ENCODE results near the gene CCNK. TPM values are rescaled to one million over a fixed set of nuclear protein-coding genes. Genes with fewer than 3 reads are reported as not detected.

The CCNK gene
- total RNA-seq, 1 donor from 2014 or later: 19.8 TPM

DNA sequence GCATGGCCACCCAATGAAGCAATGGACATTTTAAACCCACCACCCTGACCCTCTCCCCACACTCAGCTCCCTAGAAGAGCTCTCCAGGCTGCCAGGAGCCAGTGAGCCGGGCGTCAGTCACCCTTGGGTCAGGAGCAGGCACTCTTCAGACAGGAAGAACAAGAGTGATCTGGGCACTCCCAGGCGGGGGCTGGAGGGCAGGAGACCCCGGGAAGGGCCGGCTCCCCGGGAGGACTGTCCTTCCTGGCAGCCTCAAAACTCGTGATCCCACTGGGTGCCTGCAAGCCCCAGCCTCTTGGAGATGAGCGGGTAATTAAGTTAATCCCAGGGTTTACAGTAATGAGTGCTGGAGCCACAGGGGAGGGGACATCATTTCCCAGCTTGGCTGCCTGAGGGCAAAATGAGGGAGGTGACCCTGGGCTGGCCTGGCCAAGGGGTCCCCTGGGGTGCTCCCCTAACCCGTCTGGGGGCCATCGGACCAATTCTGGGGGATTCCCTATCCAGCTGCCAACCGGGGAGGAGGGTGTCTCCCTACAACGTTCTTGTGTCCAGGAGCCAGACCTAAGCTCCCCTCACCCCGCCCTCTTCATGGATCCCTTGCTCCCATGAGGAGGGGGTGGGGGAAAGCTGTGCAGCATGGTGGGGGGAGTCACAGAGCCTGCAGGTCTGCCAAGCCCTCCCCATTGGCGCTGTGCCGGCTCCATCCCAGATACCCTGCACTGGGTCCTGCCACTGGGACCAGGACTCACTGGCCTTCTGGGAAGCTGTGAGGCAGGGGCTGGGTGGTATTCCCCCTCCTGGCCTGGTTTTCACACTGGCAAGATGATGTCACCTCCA is 59.2 kb downstream of the CCNK start:
- Histone ChIP-seq H3K27me3 (ENCODE audit: control insufficient read depth in 3 of 3, insufficient read depth in 3 of 3, low read length in 3 of 3) (peaks cover 0 to 3% (median 0%) of the 10 kb centered on the region in 3 donors), H3K36me3 (ENCODE audit: control insufficient read depth in 3 of 3, insufficient read depth in 3 of 3, low read length in 3 of 3) (no peaks in the 10 kb centered on the region), H3K9me3 (ENCODE audit: control insufficient read depth in 3 of 3, low read length in 3 of 3) (no peaks in the 10 kb centered on the region), H3K9ac (ENCODE audit: low read depth in 1 of 3, low read length in 3 of 3) (no peak overlapping the region), H3K4me1 (ENCODE audit: control insufficient read depth in 3 of 3, insufficient read depth in 3 of 3, low read length in 3 of 3) (peaks cover 0 to 29% (median 13%) of the 10 kb centered on the region in 3 donors), H3K27ac (ENCODE audit: low read depth, low read length) (peak overlapping the region; percentile 19), H3K4me3 (ENCODE audit: low read length in 3 of 3) (no peak overlapping the region)

DNA sequence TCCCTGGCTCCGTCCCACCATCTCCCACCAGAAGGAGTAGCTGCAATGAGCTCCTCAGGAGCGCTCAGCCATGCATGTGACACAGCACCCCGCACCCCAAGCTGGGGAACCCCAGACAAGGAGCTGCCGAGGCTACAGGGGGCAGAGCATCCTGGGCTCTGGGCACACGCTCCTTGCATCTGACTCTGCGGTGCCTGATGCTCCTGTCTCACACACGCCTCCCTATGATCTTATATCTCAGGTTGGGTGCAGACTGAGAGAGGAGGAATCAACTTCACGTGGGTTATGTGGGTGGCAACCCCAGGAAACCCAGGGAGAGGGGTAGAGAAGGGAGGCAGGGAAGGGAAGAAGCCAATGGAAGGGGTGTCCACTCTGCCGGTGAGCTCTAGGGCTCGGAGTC is 60.0 kb downstream of the CCNK start:
- Histone ChIP-seq H3K9me3 (ENCODE audit: control insufficient read depth in 3 of 3, low read length in 3 of 3) (no peaks in the 10 kb centered on the region), H3K4me1 (ENCODE audit: control insufficient read depth in 3 of 3, insufficient read depth in 3 of 3, low read length in 3 of 3) (peaks cover 0 to 29% (median 13%) of the 10 kb centered on the region in 3 donors), H3K27ac (ENCODE audit: low read depth, low read length) (no peak overlapping the region), H3K4me3 (ENCODE audit: low read length in 3 of 3) (no peak overlapping the region), H3K36me3 (ENCODE audit: control insufficient read depth in 3 of 3, insufficient read depth in 3 of 3, low read length in 3 of 3) (no peaks in the 10 kb centered on the region), H3K9ac (ENCODE audit: low read depth in 1 of 3, low read length in 3 of 3) (no peak overlapping the region), H3K27me3 (ENCODE audit: control insufficient read depth in 3 of 3, insufficient read depth in 3 of 3, low read length in 3 of 3) (peaks cover 0 to 3% (median 0%) of the 10 kb centered on the region in 3 donors)

DNA sequence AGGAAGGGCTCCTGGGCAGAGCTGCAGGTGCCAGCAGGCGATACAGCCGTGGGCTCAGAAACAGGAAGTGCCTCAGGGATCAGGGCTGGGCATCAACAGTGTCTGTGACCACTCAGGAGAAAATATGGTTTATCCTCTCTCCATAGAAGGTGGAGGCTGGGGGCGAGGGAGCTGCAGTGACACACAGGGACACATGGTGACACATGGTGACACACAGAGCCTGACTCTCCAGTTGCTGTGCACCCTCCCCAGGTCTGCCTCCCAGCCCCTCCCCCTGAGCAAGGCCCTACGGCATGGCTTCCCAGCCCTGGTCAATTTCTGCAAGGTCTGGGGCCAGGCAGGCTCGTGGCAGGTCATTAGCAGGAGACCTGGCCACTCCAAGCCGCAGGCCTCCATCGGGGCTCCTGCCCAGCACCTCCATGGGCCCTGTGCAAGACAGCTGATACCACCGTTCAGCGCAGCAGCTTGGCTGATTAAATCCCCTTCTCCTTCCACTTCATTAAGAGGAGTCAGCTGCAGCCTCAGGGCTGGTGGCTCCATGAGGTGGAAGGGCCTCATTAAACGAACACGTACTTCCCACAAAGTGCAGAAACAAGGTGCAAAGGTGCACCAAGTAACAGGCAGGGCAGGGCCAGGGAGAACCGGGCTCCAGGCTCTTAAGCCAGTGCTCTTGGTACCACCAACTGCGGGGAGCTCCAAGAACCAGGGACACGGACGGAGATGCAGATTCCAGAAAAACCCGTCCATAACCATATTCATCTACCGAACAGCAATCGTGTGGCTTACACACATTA is 60.7 kb downstream of the CCNK start:
- no peaks in the 10 kb centered on the region for H3K9me3 ChIP-seq (ENCODE audit: control insufficient read depth in 3 of 3, low read length in 3 of 3)
- H3K27ac ChIP-seq (ENCODE audit: low read depth, low read length): no peak overlapping the region
- H3K4me1 ChIP-seq (ENCODE audit: control insufficient read depth in 3 of 3, insufficient read depth in 3 of 3, low read length in 3 of 3): peaks cover 0 to 29% (median 13%) of the 10 kb centered on the region in 3 donors
- H3K9ac ChIP-seq (ENCODE audit: low read depth in 1 of 3, low read length in 3 of 3): no peak overlapping the region
- H3K4me3 ChIP-seq (ENCODE audit: low read length in 3 of 3): no peak overlapping the region
- H3K27me3 ChIP-seq (ENCODE audit: control insufficient read depth in 3 of 3, insufficient read depth in 3 of 3, low read length in 3 of 3): peaks cover 0 to 3% (median 0%) of the 10 kb centered on the region in 3 donors
- no peaks in the 10 kb centered on the region for H3K36me3 ChIP-seq (ENCODE audit: control insufficient read depth in 3 of 3, insufficient read depth in 3 of 3, low read length in 3 of 3)

DNA sequence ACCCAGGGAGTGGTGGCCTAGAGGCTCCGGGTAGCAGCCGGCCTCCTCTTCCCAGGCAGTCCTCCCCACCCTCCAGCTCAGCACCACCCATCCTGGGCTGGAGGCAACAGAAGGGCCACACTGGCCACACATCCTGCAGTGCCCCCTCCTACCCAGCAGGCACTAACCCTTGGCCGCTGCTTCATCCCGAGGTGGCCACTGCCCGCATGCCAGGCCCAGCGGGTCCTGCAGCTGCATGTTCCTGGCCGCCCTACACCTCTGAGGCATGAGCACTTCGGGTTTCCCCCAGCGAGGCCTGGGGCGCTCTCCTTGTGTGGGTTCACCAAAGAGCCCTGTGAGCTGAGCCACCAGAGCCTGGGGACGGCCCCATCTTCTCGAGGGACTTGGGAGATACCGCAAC is 61.4 kb downstream of the CCNK start:
- Histone ChIP-seq H3K27me3 (ENCODE audit: control insufficient read depth in 3 of 3, insufficient read depth in 3 of 3, low read length in 3 of 3) (peaks cover 0 to 3% (median 0%) of the 10 kb centered on the region in 3 donors), H3K4me1 (ENCODE audit: control insufficient read depth in 3 of 3, insufficient read depth in 3 of 3, low read length in 3 of 3) (peaks cover 0 to 28% (median 13%) of the 10 kb centered on the region in 3 donors), H3K9me3 (ENCODE audit: control insufficient read depth in 3 of 3, low read length in 3 of 3) (no peaks in the 10 kb centered on the region), H3K9ac (ENCODE audit: low read depth in 1 of 3, low read length in 3 of 3) (no peak overlapping the region), H3K36me3 (ENCODE audit: control insufficient read depth in 3 of 3, insufficient read depth in 3 of 3, low read length in 3 of 3) (no peaks in the 10 kb centered on the region), H3K4me3 (ENCODE audit: low read length in 3 of 3) (no peak overlapping the region), H3K27ac (ENCODE audit: low read depth, low read length) (no peak overlapping the region)

DNA sequence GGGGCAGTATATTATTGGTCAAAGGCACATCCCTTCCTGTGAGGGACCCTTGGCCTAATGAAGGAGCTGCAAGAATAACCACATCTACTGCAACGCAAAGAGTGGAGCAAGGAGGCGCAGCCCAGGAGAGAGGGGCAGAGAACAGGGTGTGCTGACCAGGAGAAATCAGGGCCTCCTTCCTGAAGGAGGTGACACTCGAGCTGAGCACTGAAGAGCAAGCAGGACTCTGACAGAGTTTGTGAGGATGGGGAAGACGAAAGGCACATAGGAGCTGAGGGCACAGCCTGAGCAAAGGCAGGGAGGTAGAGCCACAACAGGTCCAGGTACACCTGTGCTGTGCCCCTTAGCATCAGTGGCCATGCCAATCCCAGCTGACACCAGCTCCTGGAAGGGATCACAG is 62.2 kb downstream of the CCNK start:
- peaks cover 0 to 3% (median 0%) of the 10 kb centered on the region in 3 donors for H3K27me3 ChIP-seq (ENCODE audit: control insufficient read depth in 3 of 3, insufficient read depth in 3 of 3, low read length in 3 of 3)
- H3K36me3 ChIP-seq (ENCODE audit: control insufficient read depth in 3 of 3, insufficient read depth in 3 of 3, low read length in 3 of 3): no peaks in the 10 kb centered on the region
- no peaks in the 10 kb centered on the region for H3K9me3 ChIP-seq (ENCODE audit: control insufficient read depth in 3 of 3, low read length in 3 of 3)
- H3K4me3 ChIP-seq (ENCODE audit: low read length in 3 of 3): no peak overlapping the region
- H3K9ac ChIP-seq (ENCODE audit: low read depth in 1 of 3, low read length in 3 of 3): no peak overlapping the region
- H3K4me1 ChIP-seq (ENCODE audit: control insufficient read depth in 3 of 3, insufficient read depth in 3 of 3, low read length in 3 of 3): peaks cover 0 to 21% (median 12%) of the 10 kb centered on the region in 3 donors
- H3K27ac ChIP-seq (ENCODE audit: low read depth, low read length): no peak overlapping the region

DNA sequence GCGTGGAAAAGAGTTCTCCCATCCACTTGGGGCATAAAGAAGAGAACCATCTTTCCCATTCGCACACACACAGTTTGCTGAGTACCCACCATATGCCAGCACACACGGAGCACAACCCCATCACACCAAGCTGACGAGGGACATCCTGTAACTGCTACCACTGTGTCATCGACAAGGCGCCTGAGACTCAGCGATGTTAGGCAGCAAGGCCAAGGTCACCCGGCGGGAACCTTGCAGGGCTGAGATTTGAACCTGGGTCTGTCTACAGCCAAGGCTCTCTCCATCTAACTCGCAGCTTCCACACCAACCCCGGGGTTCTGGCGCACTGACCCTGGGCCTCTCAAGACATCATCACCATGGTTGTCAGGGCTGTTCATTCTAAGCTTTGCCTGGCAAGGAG is 62.8 kb downstream of the CCNK start:
- peaks cover 0 to 3% (median 2%) of the 10 kb centered on the region in 3 donors for H3K27me3 ChIP-seq (ENCODE audit: control insufficient read depth in 3 of 3, insufficient read depth in 3 of 3, low read length in 3 of 3)
- no peaks in the 10 kb centered on the region for H3K36me3 ChIP-seq (ENCODE audit: control insufficient read depth in 3 of 3, insufficient read depth in 3 of 3, low read length in 3 of 3)
- peaks cover 0 to 18% (median 7%) of the 10 kb centered on the region in 3 donors for H3K4me1 ChIP-seq (ENCODE audit: control insufficient read depth in 3 of 3, insufficient read depth in 3 of 3, low read length in 3 of 3)
- no peak overlapping the region for H3K27ac ChIP-seq (ENCODE audit: low read depth, low read length)
- H3K4me3 ChIP-seq (ENCODE audit: low read length in 3 of 3): no peak overlapping the region
- H3K9me3 ChIP-seq (ENCODE audit: control insufficient read depth in 3 of 3, low read length in 3 of 3): no peaks in the 10 kb centered on the region
- no peak overlapping the region for H3K9ac ChIP-seq (ENCODE audit: low read depth in 1 of 3, low read length in 3 of 3)

DNA sequence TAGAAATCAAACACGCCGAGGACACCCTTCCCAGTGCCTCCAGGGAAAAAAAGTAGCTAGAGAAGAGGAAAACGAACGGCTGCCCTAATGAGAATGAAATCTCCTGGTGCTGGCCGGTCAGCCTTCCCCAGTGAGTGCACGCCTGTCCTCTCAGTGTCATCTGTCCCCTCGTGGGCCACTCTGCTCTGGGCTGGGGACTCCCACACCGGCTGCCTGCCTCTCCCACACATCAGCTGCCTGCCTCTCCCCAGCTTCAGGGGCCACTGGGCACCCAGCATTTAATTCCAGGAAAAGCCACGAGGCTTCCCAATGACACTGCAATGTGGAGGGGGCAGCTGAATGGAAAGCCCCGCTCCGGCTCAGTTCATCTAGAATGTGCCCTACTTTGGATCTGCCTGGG is 63.8 kb downstream of the CCNK start:
- Histone ChIP-seq H3K9me3 (ENCODE audit: control insufficient read depth in 3 of 3, low read length in 3 of 3) (no peaks in the 10 kb centered on the region), H3K36me3 (ENCODE audit: control insufficient read depth in 3 of 3, insufficient read depth in 3 of 3, low read length in 3 of 3) (no peaks in the 10 kb centered on the region), H3K4me3 (ENCODE audit: low read length in 3 of 3) (no peak overlapping the region), H3K27ac (ENCODE audit: low read depth, low read length) (no peak overlapping the region), H3K9ac (ENCODE audit: low read depth in 1 of 3, low read length in 3 of 3) (no peak overlapping the region), H3K27me3 (ENCODE audit: control insufficient read depth in 3 of 3, insufficient read depth in 3 of 3, low read length in 3 of 3) (peaks cover 0 to 4% (median 3%) of the 10 kb centered on the region in 3 donors), H3K4me1 (ENCODE audit: control insufficient read depth in 3 of 3, insufficient read depth in 3 of 3, low read length in 3 of 3) (peaks cover 0 to 18% (median 7%) of the 10 kb centered on the region in 3 donors)

DNA sequence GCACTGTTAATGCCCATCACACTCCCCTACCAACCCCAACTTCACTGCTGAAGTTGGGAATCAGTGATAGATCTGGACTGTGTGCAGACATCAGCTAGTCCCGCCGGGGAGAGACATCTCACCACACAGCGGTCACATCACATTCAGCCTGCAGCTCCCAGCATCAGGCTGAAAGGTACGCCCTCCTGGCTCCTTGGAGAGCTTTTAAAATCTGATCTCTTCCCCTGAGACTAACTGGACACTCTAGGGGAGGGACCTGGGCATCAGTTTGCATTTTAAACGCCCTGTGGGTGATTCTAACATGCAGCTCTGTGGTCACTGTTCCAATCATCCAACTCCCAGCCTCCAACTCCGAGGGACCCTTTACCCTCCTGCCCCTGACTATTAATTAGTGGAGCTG is 64.4 kb downstream of the CCNK start:
- H3K4me1 ChIP-seq (ENCODE audit: control insufficient read depth in 3 of 3, insufficient read depth in 3 of 3, low read length in 3 of 3): peaks cover 0 to 14% (median 7%) of the 10 kb centered on the region in 3 donors
- H3K4me3 ChIP-seq (ENCODE audit: low read length in 3 of 3): no peak overlapping the region
- H3K27me3 ChIP-seq (ENCODE audit: control insufficient read depth in 3 of 3, insufficient read depth in 3 of 3, low read length in 3 of 3): peaks cover 0 to 4% (median 3%) of the 10 kb centered on the region in 3 donors
- no peak overlapping the region for H3K27ac ChIP-seq (ENCODE audit: low read depth, low read length)
- no peak overlapping the region for H3K9ac ChIP-seq (ENCODE audit: low read depth in 1 of 3, low read length in 3 of 3)
- H3K9me3 ChIP-seq (ENCODE audit: control insufficient read depth in 3 of 3, low read length in 3 of 3): no peaks in the 10 kb centered on the region
- H3K36me3 ChIP-seq (ENCODE audit: control insufficient read depth in 3 of 3, insufficient read depth in 3 of 3, low read length in 3 of 3): no peaks in the 10 kb centered on the region

DNA sequence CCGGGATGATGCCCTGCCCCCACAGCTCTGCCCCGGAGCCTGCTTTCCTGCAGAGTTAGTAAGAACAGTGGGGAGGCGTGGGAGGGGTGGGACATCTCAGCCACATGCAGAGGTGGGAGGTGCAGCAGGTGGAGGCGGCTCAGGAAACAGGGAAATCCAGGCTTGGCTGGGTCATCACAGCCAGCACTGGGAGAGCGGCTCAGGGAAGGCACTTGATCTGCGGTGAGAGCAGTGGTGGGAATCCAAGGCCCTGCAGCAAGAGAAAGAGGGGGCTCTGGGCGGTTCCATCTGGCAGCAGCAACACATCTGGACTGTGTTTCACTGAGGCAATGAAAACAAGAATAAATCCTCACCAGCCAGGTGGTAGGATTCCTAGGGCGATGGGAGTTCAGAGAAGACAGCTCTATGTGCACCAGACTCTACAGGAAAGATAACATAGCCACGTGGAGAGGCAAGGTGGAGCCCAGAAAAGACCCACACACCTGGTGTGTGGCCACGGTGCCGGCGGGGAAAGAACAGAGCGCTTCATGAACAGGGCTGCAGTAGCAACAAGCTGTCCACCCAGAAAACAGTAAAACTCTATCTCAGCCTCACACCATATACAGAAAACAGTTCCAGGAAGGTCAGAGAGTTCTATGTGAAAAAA is 65.1 kb downstream of the CCNK start:
- Histone ChIP-seq H3K36me3 (ENCODE audit: control insufficient read depth in 3 of 3, insufficient read depth in 3 of 3, low read length in 3 of 3) (no peaks in the 10 kb centered on the region), H3K4me3 (ENCODE audit: low read length in 3 of 3) (no peak overlapping the region), H3K9me3 (ENCODE audit: control insufficient read depth in 3 of 3, low read length in 3 of 3) (no peaks in the 10 kb centered on the region), H3K27ac (ENCODE audit: low read depth, low read length) (no peak overlapping the region), H3K4me1 (ENCODE audit: control insufficient read depth in 3 of 3, insufficient read depth in 3 of 3, low read length in 3 of 3) (peaks cover 0 to 11% (median 9%) of the 10 kb centered on the region in 3 donors), H3K27me3 (ENCODE audit: control insufficient read depth in 3 of 3, insufficient read depth in 3 of 3, low read length in 3 of 3) (peaks cover 0 to 7% (median 3%) of the 10 kb centered on the region in 3 donors), H3K9ac (ENCODE audit: low read depth in 1 of 3, low read length in 3 of 3) (no peak overlapping the region)

All from skeletal muscle tissue (tissue), 4 donors.